HG03103 (cell line): Measurements from ENCODE around the gene EXD3.

ENCODE experiments used
- ATAC-seq: cut with Tn5 transposase; IDR thresholded peaks from one replicate; pipeline ENCODE4 v1.9.1; 2021; ENCODE audit warnings: low read depth; ENCODE audit not compliant: unreplicated experiment

The EXD3 gene

DNA sequence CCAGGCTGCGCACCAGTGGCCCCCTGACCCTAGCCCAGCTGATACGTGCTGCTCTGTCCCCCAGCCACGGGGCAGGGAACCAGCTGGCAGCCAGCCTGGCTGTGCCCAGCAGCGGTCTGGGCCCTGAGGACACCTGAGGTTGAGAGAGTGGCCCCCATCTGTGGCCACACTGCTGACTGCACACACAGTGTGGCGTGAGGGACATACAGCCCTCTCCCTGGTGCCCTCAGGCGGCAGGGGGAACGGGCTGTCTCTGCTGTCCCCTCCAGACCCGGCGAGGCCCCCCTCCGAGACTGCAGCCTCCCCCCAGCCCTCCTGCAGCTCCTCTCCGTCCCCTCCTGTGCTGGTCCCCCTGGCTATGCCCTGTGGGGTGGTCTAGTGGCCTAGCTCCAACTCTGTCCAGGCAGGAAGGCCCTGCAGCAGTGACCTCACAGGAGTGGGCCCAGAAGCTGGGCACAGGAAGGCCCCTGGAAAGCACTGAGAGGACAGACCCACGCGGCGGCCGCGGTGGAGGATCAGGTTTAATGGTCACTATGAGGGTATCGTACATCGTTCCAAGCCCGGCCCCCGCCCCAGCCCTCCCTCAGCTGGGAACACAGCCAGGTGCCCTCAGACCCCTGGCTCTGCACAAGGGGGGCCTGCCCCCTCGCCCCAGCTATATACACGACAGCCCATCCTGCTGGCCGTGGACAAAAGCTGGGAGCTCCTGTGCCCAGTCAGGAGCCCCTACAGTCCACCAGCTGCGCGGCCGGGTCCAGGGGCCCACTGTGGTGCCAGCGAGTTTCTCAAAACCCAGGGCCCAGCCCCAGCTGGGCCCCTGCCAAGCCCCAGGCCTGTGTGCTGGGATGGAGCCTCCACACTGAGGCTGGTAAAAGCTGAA lies 25.0 kb upstream of the EXD3 start:
- ATAC-seq: no peak

GRCh38 chr9:137446851-137447471 lies 24.0 kb upstream of the EXD3 start:
- ATAC-seq: no peak

DNA sequence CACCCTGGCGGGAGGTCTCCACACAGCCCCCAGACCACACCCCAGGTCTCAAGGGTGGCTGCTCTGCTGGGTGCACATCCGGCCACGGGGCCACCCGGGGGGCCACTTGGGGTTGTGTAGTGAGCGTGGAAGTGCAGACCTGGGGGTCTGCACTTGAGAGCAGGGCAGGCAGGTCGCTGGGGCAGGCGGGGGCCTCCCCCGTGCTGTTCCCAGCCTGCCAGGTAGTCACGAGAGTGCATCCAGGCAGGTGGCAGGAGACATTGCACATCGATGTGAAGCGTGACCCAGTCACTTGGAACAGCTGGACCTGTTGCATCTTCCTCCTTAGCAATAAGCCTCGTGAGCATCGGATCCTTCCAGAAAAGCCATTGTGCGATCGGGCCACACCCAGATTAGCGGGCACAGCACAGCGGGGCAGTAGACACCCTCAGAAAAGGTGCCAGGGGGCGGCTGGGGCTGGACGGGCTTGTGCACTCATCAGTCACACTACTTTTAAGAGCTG lies 23.0 kb upstream of the EXD3 start:
- no peak for ATAC-seq

DNA sequence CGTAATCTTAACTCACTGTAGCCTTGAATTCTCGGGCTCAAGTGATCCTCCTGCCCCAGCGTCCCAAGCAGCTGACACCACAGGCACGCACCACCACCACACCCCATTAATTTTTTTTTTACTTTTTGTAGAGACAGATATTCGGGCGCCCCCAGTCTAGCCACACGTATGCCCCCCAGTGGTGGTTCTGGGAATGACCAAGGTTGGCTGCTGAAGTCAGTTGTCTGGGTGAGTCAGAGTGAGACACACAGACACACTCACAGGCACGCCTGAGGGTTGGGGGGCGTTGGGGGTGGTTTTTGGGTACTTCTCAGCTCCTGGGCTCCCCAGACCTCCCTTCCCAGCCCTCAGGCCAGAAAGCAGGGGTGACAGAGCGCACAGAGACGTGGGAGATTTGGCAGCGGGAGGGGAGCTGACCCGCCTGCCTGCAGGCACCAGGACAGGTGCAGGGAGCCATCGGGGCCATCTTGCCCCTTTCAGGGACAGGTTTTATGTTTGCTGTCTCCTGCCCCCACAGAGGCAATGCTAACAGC lies 22.4 kb upstream of the EXD3 start:
- no peak for ATAC-seq

- ATAC-seq: no peak
Measured at GRCh38 chr9:137444106-137444790, 21.3 kb upstream of the EXD3 start.

GRCh38 chr9:137441935-137442321 lies 19.0 kb upstream of the EXD3 start:
- no peak for ATAC-seq

- ATAC-seq: no peak
Measured at GRCh38 chr9:137441289-137441934, 18.4 kb upstream of the EXD3 start, which contains the start of gene ENTPD8. Gene ENTPD8, minus strand, starts transcription at chr9:137441357. Its CDS starts 3,072 bp downstream, at chr9:137438285.

GRCh38 chr9:137439158-137439714 lies 16.3 kb upstream of the EXD3 start:
- ATAC-seq: no peak

DNA sequence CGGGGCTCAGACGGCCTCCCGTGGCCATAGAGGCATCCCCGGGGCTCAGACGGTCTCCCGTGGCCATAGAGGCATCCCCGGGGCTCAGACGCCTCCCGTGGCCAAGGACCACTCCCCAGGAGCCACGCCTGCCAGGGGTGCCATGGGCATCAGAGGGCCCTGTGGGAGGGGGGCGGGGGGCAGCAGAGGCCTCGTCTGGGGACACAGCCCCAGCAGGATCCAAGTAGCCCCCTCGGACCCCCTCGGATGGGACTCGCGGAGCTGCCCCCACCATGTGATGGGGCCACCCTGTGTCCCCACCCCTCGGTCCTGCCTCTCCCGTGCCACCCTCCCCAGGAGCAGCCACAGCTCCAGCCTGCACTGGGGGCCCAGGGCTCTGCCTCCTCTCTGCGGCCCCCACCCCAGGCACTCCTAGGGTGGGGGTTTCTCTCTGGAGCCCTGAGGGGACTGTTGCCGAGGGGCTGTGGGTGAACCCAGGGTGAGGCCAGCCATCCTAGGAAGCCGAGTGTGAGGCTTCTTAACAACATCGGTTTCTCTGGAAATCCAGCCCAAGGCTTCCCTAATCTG lies 15.7 kb upstream of the EXD3 start:
- ATAC-seq: no peak

GRCh38 chr9:137437691-137438590 lies 15.0 kb upstream of the EXD3 start:
- ATAC-seq: no peak

DNA sequence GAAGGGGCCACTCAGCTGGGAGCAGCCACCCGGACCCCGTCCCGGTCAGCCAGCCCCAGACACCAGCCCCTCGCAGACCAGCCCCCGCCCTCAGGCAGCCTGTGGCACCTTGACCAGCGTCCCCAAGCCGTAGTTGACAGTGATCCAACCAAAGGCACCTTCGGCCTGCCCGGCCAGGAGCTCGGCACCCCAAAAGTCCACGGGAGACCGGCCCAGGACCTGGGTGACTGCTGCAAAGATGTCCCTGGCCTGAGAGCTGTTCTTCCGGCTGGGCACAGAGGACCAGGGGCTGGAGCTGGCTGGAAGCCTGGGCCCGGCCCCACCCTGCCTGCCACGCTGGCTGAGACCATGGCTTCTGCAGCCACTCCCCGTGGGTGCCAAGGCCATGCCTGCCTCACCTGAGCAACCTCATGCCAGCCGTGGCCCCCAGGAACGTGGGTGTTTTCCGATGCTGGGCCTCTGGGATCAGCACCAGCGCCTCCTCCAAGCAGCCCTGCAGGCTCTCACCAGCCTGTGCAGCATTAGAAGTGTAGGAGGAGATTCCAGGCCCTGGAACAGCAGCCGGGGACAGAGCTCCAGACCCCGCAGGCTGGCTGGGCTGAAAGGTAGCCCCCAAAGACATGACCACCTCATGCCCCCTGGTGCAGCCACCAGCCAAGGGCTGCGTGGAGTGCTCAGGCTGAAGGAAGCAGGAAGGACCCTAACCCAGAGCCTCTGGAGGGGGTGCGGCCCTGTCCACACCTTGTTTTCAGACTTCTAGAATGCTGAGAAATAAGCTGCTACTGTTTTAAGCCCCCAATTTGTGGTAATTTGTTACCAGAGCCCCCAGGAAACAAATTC lies 14.0 kb upstream of the EXD3 start:
- ATAC-seq: no peak

DNA sequence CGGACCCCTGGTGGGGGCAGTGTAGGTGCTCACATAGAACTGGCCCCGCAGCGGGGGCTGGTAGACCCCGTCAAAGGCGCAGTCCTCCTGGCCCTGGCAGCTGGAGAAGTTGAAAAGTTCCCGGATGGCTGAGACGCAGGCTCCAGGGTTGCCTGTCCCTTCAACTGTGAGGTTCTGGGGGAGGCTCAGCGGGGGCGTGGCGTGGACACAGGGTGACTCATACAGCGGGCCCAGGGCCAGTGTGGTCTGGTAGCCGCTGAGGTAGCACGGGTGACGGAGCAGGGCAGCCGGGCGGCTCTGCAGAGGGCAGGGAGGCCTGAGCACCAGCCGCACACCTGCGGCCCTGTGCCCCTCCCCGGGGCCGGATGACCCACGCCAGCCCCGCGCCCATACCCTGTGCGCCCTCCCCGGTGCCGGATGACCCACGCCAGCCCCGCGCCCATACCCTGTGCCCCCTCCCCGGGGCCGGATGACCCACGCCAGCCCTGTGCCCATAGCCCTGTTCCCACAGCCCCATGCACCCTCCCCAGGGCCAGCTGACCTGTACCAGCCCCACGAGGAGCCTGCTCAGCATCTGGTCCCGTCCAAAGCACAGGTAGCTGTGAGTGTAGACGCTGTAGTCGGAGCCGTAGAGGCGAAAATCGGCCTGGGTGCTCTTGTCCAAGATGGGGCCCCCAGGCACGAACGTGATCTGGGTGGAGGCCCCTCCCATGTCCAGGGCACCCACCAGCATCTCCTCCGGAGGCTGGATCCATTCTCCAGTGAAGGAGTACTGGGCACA lies 13.2 kb upstream of the EXD3 start:
- no peak for ATAC-seq

DNA sequence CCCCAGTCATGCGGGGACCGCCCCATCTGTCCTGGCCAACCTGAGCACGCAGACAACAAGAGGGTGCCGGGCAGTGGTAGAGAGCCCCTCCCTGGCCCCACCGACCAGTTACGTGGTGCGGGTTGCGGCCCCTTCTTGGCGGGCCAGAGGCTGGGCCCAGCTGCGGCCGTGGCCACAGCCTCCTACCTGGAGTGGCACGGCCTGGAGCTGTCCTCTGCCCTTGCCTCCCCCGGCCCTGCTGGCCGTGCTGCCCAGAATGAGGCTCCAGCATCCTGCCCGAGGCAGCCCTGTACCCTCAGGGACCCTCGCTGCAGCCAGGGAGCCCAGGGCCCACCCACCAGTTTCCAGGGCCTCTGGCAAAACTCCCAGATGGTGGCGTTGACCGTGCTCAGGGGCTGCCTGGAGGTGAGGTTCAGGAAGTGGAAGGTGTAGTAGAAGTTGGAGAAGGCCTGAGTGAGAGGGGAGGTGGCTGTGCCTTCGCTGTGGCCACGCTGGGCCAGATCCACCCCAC lies 12.5 kb upstream of the EXD3 start:
- no peak for ATAC-seq

GRCh38 chr9:137434498-137435380 lies 11.8 kb upstream of the EXD3 start:
- ATAC-seq: no peak

DNA sequence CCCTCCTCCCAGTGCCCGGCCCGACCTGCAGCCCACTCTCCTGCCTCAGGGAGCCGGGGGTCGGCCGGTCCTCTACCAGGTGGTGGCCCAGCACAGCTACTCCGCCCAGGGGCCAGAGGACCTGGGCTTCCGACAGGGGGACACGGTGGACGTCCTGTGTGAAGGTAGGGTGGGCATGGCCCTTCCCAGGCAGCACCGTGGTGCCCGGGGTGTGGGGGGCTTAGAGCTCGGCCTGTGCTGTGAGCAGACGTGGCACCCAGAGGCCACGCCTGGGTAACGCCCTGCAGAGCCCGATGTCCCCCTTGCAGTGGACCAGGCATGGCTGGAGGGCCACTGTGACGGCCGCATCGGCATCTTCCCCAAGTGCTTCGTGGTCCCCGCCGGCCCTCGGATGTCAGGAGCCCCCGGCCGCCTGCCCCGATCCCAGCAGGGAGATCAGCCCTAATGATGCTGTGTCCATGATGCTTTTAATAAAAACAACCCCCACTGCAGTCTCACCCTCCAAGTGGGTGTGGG lies 11.0 kb upstream of the EXD3 start:
- no peak for ATAC-seq
